Measurements from ENCODE around the gene RHOB.
"Not testable (repeated sequence)": the region's sequence is repeated elsewhere in the genome, so short reads cannot be mapped to it uniquely, and the experiment has no call there.

The RHOB gene

DNA sequence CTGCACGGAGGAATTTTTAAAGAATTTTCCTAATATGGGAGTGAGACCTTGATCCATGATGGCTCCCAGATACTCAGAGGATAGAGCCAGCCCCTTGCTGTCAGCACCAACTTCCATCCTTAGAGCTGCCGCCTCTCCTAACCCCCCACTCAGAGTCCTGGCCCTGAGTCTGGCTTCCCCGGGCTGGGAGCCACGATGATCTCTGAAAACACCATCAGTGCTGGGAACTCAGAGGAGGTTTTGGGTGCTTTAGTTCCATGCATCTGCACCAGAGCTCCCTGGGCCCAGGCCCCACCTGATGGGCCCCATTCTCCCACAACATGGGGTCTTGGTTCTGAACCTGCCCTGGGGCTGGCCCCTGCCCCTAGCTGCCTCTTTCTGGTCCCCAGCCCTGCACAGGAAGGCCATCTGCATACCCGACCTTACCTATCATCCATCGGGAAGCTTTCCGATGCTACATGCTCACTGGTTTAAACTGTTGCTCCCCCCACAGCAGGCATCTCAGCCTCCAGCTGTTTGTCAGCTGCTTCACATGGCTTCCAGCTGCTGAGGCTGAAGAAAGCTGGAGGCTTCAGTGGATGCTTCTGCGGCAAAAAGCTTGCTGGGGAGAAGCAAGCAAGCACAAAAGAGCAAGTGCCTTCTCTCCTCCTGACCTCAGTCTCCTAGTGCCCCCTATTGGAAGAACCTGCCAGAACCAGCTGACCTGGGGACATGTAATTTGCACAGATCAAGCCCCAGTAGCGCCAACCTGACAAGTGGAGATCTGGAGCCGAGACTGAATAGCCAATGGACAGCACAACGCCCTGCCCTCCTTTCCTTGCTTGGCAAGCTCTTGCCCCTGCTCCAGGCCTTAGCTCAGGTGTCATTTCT, 24.2 kb upstream of the RHOB start:
- no peak for DNase-seq (ENCODE audit: low spot score)

GRCh38 chr2:20423359-20423758, 23.5 kb upstream of the RHOB start:
- DNase-seq (ENCODE audit: low spot score), result no peak

DNA sequence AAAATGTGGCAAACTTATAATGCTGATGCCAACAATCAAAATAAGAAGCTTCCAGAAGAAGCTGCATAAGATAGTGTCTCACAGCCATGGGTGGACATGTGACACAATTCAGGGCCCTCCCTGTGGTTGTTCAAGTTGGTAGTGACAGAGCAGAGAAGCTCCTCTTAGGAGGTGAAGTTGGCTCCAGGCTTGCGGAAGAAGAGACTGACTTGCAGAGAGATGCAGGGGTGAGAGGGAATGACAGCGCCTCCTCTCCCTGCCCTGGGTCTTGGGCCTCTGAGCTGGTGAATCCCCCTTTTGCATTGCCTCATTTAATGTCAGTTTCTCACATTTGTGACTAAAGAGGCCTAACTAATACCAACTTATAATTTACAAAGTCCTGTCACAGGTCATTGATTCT, 23.0 kb upstream of the RHOB start:
- DNase-seq (ENCODE audit: low spot score), result no peak

GRCh38 chr2:20424300-20425290, 22.3 kb upstream of the RHOB start:
- no peak for DNase-seq (ENCODE audit: low spot score)

DNA sequence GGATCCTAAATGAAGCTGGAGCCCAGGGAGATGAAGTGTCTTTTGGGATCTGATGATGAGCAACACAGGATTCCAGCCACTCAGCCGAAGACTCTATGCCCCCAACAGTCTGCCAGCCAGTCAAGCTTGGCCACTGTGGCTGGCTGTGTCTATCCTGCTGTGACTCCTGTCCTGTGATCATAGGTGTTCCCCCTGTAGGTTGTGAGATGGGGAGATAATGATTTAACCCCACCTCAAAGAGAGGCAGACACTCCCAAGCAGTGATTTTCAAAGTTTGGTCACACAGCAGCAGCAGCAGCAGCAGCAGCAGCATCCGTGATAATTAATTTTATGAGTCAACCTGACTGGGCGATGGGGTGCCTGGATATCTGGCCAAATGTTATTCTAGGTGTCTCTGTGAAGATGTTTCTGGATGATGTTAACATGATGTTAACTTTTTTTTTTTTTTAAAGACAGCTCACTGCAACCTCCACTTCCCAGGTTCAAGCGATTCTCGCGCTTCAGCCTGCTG, 21.4 kb upstream of the RHOB start:
- DNase-seq (ENCODE audit: low spot score), result no peak

GRCh38 chr2:20425884-20426283, 21.0 kb upstream of the RHOB start:
- no peak for DNase-seq (ENCODE audit: low spot score)

GRCh38 chr2:20427931-20428526, 18.8 kb upstream of the RHOB start:
- no peak for DNase-seq (ENCODE audit: low spot score)

DNA sequence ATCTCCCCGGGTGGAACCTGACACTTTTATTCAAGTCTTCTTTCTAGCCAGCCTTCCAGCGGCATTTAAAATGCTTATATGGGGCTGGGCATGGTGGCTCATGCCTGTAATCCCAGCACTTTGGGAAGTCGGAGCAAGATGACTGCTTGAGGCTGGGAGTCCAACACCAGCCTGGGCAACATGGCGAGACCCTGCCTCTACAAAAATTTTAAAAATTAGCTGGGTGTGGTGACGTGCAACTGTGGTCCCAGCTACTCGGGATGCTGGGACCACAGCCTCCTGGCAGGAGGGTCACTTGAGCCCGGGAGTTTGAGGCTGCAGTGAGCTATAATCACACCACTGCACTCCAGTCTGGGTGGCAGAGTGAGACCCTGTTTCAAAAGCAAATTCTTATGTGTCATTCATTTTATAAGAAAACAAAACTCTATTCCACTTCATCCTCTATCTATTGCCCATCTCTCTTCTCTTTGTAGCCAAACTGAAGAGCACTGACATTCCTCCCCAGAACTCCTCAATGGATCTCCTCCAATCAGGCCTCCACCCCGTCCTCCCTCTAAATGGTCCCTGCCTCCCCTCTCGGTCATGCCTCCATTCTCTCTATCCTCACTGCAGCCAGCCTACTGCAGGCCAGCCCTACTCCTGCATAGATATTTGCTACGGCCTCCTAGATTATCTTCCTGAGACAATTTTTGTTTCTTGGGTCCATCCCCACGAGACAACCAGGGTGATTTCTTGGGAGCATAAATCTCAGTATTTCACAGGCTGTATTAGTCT, 18.0 kb upstream of the RHOB start:
- DNase-seq (ENCODE audit: low spot score), result no peak

DNA sequence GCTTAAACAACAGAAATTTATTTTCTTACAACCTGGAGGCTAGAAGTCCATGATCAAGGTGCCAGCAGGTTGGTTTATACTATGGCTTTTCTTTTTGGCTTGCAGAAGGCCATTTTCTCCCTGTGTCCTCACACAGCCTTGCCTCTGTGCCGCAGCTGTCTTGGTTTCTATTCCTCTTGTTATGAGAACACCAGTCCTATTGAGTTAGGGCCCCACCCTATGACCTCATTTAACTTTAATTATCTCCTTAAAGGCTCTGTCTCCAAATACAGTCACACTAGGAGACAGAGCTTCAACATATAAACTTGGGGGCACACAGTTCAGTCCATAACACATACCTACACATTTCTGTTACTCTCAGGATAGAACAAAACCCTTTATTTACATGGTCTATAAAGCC, 17.3 kb upstream of the RHOB start:
- DNase-seq (ENCODE audit: low spot score), result no peak

GRCh38 chr2:20430035-20430434, 16.8 kb upstream of the RHOB start:
- no peak for DNase-seq (ENCODE audit: low spot score)

GRCh38 chr2:20430461-20431300, 16.2 kb upstream of the RHOB start:
- no peak for DNase-seq (ENCODE audit: low spot score)

GRCh38 chr2:20431301-20431698, 15.6 kb upstream of the RHOB start:
- no peak for DNase-seq (ENCODE audit: low spot score)

- no peak for DNase-seq (ENCODE audit: low spot score)
These were observed 15.1 kb upstream of the RHOB start for GRCh38 chr2:20431772-20432171.

- no peak for DNase-seq (ENCODE audit: low spot score)
These were observed 14.2 kb upstream of the RHOB start for GRCh38 chr2:20432714-20433113.

DNA sequence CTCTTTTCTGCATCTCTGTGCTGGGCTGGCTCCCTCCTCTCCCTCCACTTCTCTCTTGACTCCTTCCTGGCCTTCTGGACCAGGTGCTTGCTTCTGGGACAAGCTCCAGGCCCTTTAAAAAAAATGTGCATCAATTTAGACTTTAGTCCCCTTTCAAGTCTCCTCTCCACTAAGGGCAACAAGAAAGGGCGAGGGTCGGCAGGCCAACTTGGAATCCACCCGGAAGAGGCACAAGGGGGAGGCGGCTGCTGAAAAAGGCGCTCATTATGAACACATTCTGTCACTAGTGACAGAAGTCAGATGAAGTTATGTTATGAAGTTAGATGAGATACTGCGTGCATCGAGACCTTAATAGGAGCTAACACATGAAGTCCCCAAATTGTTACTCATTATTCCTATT, 13.6 kb upstream of the RHOB start:
- DNase-seq (ENCODE audit: low spot score), result no peak

DNA sequence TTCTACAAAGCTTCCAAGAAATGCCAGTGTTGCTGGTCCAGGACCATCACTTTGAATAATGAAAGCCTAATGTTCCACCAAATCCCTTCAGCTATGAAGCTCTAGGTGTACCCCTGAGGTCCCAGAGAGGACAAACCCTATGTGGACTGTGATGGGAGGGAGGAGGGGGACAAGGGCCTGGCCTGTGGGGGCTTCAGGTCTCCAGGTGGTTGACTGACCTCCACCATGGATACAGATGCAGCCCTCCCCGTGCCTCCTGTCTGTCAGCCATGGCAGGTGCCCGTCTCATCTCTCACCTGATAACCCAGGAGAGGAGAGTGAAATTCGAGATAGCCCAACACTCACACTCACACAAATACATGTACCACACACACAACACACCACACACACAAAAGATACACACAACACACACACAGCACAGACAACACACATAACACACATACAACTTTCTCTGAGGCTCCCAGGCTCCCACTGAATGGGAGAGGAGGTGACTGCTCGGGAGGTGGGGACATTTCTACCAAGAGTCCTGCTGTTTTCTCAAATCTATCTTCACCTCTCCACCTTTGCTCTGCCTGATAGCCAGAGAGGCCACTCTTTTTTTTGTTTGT, 12.8 kb upstream of the RHOB start:
- no peak for DNase-seq (ENCODE audit: low spot score)

DNA sequence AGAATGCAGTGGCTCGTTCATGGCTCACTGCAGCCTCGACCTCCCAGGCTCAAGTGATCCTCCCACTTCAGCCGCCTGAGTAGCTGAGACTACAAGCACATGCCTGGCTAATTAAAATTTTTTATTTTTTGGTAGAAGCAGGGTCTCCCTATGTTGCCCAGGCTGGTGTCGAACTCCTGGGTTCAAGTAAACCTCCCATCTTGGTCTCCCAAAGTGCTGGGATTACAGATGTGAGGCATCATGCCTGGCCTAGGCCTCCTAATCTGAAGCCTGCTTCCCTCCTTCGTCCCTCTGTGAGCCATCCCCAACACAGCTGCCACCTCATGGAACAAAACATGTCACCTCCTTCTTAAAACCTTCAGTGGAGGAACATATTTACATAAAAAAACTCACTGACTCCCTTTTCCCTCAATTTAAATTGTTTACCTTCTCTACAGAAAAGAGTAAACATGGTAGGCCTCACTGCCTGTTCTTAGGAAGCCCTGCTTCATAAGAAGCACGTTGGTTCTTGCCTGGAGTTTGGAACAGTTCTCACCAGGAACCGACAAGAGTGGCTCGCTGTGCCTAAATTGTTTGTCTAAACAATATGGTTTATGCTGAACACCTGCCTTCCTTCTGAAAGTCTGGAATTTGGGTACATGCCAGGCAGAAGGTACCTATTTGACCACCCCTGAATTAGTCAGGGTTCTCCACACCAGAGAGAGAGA, 12.1 kb upstream of the RHOB start:
- DNase-seq (ENCODE audit: low spot score), result no peak

- DNase-seq (ENCODE audit: low spot score), result not testable (repeated sequence)
These were observed 11.4 kb upstream of the RHOB start for GRCh38 chr2:20435456-20435855.

DNA sequence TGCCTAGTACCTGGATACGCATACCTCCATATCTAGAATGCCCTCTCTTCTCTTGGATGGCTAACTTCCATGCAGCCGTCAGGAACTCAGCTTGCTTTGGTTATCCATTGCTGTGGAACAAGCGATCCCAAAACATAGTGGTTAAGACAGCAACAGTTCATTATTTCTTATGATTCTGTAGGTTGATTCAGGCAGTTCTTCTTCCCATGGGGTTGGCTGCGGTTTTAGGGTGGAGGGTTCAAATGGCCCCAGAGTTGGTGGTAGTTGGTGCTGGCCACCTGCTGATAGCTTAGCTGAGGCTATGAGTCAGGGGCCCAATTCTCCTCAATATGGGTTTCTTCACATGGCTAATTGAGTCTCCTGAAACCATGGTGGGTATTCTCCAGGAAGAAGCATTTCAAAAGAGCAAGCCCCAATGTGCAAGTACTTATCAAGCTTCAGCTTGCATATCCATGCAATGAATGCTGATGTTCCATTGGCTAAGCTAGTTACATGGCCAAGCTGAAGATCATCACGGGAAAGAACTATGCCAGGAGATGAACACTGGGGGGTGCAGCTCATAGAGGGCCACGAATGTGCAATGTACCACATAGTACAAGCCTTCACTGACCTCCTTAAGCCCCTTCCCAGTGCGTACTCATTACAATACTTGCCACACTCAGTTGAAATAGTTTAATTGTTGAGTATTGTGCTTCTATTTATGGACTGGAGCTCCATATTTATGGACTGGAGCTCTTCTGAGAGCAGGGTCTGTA, 10.0 kb upstream of the RHOB start:
- DNase-seq (ENCODE audit: low spot score), result no peak

Data from COLO829 (cell line).